Esophagus squamous epithelium (tissue), 4 donors: ENCODE measurements around the gene NCOR2.

Experiments
- POLR2A ChIP-seq, 4 donors: fragments of 450-650 bp; IDR thresholded peaks; one replicate each; pipeline ENCODE4 v1.6.1; 2017; ENCODE audit warnings: antibody characterized with exemption in 4 of 4, mild to moderate bottlenecking in 4 of 4, moderate library complexity in 3 of 4
- TF ChIP-seq, protein P1 (sequence below), 6 experiments: fragments of 450-650 bp in 4 of 6; fragments of 200-600 bp in 2 of 6; sonication (generic) in 2 of 6; IDR thresholded peaks; one replicate each; pipeline ENCODE4 v1.5.1; 2016 to 2019; ENCODE audit warnings: antibody characterized with exemption in 6 of 6, mild to moderate bottlenecking in 4 of 6, moderate library complexity in 4 of 6

DNA sequence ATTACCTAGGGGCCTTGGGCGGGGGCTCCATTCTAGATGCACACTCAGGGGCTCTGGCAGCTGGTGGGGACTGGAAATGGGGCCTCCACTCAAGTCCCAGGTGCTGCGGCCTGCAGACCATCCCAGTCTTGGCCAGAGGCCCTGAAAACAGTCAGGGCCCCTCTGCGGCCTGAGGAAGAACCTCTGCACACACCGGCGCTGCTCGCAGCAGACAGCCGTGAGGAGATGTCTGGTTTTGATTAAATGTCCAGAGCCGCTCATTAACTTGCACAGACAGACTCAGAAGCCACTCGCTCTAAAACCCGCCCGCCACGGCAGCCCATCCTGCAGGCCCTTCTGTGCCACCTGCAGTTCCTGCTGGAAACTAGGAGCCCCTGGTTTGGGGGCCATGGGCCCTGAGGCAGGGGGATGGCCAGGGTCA lies 36.4 kb upstream of the NCOR2 start:
- no peak for TF ChIP-seq POLR2A (IDR thresholded peaks at IDR 0.05)
- TF ChIP-seq, protein P1, sequence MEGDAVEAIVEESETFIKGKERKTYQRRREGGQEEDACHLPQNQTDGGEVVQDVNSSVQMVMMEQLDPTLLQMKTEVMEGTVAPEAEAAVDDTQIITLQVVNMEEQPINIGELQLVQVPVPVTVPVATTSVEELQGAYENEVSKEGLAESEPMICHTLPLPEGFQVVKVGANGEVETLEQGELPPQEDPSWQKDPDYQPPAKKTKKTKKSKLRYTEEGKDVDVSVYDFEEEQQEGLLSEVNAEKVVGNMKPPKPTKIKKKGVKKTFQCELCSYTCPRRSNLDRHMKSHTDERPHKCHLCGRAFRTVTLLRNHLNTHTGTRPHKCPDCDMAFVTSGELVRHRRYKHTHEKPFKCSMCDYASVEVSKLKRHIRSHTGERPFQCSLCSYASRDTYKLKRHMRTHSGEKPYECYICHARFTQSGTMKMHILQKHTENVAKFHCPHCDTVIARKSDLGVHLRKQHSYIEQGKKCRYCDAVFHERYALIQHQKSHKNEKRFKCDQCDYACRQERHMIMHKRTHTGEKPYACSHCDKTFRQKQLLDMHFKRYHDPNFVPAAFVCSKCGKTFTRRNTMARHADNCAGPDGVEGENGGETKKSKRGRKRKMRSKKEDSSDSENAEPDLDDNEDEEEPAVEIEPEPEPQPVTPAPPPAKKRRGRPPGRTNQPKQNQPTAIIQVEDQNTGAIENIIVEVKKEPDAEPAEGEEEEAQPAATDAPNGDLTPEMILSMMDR (IDR thresholded peaks at IDR 0.05) = no peak
